Activated CD4-positive, CD25-positive, alpha-beta regulatory T cell treated with anti-CD3 and anti-CD28 coated beads, Interleukin-2, amount 50 U/mL, for 24 hours (primary cell): ENCODE measurements around the gene TSPYL1.
A peak's percentile ranks its signal among the peaks of the same experiment; 100 is the strongest.
"Not testable (repeated sequence)": the region's sequence is repeated elsewhere in the genome, so short reads cannot be mapped to it uniquely, and the experiment has no call there.

Experiments
- ATAC-seq, 2 donors: fragments of 150-1000 bp; cut with Tn5 transposase; one replicate each; pipeline ENCODE4 v1.10.0; 2021; ENCODE audit warnings: mild to moderate bottlenecking in 1 of 2, moderate library complexity in 1 of 2

TSPYL1 gene

DNA sequence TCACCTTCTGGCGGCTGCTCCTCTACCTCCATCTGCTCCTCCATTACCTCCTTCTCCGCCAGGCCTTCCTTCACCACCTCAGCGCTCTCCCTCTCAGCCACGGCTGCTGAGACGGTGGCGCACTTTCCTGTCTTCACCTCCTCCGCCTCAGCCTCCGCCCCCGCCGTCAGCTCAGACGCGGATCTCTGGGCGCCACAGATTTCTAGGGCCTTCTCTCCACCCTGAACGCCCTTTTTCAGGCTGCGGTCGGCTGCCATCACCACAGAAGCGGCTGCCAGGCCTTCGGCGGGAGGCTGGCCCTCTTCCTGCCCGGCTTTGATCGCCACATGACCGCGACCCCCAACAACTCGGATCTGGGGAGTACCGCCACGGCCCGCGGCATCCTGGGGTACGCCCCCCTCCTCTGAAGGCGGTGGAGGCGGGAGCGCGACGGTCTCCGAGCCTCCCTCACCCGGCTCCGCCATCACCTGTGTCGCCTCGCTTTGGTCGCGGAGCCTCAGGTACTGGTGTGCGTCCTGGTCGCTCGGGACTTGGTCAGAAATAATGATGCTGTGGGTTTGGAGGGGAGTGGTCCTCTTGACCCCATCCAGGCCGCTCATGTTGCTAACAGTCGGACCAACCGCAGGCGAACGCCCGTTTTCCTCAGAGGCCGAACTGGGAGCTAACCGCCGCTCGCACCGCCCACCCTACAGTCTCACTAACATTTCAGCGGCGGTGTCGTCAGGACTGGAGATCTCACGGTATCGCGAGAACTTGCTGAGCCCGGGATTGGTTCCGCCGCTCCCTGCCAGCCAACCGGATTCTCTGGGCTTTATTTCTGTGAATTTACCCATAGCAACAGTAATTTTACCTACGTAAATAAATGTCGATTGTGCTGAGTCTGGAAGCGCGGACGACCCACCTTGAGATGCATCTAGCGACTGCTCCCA is at the start of gene TSPYL1:
TSPYL1 (minus strand) TSS at position 699 of the 929 bp plus-strand sequence; CDS start at position 599, 100 bp downstream.
- ATAC-seq: peak; percentile 94 to 95

DNA sequence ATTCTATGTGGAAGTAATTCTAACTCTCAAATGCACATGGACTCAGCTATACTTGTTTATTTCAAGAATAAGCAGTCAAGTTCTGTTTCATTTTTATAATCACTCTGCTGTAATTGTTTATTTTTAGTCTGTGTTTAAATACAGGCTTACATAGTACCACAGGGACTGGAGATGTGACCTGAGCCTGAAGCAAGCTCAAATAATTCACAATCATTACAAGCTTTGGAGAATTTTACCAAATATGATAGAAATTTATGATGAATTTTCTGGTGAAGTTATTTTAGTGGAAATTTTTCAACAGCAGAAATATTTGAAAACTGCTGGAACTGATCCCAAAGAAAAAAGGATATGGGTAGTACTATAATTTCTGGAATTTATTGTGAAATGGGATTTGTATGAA is 49.4 kb upstream of the TSPYL1 start:
- no peak for ATAC-seq

DNA sequence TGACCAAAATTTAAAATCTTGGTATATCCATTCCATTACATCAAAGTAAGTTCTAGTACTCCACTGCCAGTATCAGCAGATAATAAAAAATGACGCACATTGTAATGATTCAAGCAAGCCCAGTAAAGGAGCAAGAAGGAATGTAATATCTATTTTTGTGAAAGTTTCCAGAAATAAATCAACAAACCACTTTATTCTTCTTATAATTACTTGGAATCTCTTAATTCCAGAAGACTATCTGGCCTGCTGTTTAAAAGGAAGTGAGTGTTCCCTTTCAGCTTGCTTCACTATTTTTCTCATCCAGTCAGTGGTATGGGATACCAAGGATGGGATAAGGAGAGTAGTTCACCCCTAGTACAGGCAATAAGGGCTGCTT is 48.8 kb upstream of the TSPYL1 start:
- ATAC-seq: no peak

DNA sequence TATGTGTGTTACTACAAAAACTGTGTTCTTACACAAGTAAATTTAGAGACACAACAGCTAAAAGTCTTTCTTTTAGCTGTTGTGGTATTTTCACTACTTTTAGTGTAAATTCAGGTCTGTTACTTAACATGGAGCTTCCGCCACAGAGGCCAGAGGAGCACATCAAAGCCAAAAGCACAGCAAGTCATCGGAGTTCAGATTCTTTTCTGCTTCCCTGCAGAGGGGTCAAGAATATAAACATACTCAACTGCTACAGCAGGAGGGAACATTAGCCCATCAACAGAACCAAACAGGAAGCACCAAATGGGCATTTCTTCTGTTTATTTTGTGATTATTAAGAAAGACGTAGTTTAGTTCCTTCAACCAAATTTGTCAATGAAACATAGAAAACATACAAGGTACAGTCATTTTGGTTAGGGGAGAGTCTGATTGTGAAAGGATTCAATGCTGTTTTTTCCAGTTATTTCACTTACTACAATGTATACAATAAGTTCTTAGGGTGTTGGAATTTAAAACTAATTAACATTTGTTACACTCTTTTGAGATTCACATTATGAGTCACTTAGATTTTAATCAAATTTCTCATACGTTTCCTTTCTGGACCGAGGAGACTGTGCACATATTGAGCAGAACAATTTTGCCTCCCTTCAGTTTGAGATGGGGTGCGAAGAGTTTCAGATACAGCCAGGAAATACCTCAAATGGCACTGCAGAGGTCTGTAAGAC is 48.2 kb upstream of the TSPYL1 start:
- no peak for ATAC-seq

DNA sequence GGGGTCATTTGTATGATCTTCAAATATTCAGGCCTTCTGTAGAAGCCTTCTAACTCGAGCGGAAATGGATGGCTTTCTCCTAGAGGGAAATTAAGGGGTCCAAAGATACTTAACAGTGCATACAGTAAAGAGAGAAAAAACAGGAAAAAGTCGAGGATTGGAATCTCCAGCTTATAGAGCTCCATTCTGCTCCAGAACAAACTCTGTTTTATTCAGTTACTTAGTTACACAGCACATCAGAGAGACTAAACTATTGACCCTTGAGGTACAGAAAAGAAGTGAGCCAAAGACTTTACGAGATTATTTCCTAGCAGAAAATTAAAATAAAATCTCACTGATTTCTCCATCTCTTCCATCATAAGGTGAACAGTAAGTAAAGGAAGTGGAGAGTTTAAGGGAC is 47.3 kb upstream of the TSPYL1 start:
- ATAC-seq: no peak

DNA sequence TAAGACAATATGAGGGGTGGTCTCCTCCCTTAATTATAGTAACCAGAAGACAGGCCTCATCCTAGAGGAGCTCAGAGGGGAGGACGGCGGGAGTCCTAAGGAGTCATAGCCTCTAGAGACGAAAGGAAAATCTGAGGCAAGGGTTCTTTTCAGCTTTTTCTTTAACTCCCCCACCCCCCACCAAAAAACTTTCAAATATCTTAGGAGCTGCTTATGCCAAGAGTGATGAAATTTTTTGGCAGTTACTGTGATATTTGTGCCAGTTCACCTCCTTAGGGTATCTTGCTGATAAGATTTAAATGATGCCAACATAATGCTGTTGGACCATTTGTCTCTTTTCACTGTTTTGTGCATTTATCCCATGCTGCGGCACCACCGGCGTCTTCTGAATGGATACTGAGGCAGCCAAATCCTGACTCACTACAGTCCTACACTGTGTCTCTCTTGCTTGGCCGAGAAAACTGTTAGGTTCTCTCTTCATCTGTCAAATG is 46.5 kb upstream of the TSPYL1 start:
- no peak for ATAC-seq

DNA sequence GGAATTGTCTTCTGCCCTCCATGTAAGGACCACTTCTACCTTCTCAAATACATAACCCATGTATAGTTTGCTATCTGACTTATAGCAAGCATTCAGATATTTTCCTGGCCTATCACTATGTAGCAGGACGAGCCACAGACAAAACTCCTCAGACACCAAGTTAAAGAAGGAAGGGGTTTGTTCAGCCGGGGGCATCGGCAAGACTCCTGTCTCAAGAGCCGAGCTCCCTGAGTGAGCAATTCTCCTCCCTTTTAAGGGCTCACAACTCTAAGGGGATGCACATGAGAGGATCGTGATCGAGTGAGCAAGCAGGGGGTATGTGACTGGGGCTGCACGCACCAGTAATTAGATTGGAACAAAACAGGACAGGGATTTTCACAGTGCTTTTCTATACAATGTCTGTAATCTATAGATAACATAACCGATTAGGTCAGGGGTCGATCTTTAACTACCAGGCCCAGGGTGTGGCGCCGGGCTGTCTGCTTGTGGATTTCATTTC is 46.0 kb upstream of the TSPYL1 start:
- not testable (repeated sequence) for ATAC-seq

DNA sequence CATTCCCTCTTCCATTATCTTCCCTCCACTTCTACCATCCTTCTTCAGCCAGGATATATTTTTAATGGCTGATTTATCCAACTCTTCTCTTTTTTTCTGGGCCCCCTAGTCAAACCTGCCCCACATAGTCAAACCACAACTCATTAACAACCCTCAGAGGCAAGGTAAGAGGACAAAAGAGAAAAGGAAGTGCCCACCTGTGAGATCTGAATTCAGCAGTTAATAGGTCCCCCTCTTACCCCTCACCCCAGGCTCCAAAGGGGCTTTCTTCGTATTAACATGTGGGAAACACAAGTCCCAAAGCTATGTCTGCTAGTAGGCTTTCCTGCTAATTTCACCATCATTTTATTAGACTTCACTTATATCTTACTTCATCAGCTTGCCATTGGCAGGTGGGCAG is 44.1 kb upstream of the TSPYL1 start:
- ATAC-seq: no peak

DNA sequence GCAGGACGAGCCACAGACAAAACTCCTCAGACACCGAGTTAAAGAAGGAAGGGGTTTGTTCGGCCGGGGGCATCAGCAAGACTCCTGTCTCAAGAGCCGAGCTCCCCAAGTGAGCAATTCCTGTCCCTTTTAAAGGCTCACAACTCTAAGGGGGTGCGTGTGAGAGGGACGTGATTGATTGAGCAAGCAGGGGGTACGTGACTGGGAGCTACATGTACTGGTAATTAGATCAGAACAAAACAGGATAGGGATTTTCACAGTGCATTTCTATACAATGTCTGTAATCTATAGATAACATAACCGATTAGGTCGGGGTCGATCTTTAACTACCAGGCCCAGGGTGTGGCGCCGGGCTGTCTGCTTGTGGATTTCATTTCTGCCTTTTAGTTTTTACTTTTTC is 42.2 kb upstream of the TSPYL1 start:
- not testable (repeated sequence) for ATAC-seq

DNA sequence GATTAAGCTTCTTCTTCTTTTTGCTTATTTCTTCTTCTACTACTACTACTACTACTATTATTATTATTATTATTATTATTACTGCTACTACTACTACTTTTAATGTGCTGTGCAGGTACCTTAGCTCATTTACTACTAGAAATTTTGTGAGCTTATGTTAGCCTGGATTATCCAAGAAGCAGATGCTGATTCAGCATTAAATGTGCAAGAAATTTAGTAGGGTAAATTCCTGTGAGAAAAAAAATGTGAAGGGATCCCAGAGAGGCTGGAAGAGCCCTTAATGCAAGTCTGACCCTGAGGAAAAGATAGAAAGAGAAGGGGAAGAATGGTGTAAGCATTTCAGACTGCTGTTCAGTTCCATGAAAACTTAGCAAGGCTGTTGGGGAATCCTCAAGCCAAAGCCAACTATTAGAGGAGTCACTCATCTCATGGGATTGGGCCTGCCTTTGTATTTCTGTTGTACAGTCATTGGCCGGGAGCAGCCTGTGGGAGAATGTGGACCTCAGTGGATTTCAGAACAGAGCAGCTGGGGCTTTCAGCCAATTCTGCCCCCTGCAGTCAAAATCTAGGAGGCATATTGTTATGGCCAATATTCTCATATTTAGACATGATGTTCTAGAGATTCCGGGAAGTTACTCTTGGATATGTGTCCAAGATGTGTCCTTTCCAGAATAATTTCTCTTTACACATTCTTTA is 37.2 kb upstream of the TSPYL1 start:
- no peak for ATAC-seq

DNA sequence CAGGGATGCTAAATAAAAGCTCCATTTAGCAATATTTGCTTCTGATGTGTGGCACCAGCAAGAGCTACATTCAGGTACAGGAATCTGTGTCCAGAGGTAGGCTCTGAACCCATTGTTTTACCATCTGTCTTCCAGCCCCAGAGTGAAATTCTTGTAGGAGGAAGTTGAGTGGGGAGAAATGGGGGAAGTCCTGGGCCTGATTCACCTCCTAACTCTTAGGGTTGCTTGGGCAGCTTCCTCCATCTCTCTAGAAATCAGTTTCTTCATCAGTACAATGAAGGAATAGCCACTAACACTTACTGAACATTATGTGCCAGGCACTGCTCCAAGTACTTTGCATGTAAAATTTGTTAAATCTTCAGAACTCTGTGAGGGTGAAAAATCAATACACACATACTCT is 35.1 kb upstream of the TSPYL1 start:
- ATAC-seq: no peak

DNA sequence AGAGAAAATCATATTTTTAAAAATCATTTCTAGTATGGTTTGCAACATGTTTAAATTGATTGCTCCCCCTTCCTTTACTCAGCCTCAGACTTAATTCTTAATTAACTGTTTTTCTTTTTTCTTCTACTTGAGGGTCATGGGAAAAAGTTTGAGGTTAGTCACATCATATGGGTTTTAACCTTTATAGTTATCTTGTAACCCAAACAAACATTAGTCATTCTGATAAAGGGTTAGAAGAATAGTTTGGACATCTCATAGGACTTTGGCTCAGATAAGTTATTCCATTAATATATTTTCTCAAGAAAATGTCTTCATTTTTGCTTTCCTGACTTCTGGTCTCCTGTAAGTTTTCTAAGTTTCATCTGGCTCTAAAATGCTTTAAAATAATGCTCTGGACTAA is 34.5 kb upstream of the TSPYL1 start:
- no peak for ATAC-seq

DNA sequence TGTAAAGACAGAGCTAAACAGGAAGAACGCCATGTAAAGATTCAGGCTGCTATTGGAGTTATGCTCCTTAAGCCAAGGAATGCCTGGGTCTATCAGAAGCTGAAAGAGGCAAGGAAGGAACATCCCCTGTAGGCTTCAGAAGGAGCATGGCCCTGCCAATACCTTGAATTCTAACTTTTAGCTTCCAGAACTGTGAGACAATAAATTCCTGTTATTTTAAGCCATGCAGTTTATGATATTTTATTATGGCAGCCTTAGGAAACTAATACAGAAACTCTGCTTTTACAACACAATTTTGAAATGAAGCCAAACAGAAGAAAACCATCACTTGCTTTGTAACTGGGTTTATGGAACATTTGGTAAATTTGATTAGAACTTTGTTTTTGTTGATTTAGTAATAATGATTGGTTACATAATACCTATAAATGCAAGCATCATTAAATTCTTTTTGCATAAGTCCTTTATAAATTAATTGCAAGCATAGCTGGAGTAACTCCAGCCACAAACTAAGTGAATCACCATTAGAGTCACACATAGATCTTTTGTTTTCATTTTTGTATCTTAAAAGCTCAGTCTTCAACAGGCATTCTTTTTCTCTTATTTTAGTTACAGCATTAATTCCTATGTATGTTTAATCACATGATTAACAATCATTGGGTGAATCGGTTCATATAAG is 33.5 kb upstream of the TSPYL1 start:
- no peak for ATAC-seq

DNA sequence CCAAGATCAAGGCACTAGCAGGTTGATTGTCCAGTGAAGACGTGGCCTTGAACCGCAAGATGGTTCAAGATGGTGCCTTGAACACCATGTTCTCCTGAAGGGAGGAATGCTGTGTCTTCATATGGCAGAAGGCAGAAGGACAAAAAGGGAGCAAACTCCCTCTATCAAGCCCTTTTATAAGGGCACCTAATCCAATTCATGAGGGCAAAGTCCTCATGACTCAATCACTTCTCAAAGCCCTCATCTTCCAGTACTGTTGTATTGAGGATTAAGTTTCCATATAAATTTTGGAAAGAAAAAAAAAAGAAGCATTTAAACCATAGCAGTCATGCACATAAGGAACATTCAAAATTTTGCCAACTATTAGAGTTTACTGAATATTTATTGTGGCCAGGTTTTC is 29.9 kb upstream of the TSPYL1 start:
- ATAC-seq: no peak

DNA sequence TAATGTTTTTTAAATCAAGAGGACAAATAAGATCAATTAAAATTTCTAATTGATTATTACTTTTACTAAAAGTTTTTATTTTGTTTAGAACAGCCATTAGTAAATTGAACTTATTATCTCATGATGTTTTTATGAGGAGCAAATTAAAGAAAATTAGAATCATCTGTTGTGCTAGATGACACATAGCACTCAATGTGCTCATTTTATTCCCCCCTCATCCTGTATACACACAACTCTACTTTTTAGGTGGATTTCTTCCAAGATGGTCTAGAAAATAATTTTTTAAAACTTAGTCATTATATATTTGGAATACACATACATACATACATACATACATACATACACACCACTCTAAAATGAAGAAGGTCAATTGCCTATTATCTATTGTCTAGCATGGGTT is 29.3 kb upstream of the TSPYL1 start:
- ATAC-seq: no peak

DNA sequence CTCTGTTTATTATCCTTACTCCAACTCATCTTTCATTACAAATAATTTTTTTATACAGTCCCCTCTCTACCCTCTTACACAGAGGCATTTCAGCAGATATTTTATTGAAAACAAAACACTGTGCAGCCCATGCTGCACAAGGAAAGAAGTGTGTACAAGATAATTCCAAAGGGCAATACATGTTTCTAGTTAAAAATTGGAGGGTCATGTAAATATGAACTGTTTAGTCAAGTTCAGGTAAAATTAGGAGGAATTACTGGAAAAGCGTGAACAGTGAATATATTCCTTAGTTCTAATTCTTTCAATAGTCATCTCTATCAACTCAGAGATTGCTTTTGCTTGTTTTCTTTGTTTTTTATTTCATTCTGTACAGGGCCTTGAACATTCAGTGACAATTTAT is 27.9 kb upstream of the TSPYL1 start:
- ATAC-seq: no peak

DNA sequence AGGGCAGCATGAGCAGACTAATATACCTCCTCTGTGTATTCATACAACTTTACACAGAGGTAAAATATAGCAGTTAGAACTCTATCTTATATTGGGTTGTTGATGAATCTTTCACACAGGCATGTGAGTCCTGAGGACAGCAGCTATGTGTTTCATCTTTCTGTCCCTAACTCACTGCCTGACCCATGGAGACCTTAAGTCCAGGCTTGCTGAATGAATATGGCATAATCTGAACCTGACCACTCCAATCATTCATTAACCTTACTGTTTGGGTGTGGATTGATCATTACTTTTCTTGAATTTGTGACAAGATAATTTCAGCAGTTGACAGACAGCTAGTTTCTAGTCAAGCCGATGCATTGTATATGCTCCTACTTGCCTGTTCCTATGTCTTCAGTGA is 27.3 kb upstream of the TSPYL1 start:
- no peak for ATAC-seq

DNA sequence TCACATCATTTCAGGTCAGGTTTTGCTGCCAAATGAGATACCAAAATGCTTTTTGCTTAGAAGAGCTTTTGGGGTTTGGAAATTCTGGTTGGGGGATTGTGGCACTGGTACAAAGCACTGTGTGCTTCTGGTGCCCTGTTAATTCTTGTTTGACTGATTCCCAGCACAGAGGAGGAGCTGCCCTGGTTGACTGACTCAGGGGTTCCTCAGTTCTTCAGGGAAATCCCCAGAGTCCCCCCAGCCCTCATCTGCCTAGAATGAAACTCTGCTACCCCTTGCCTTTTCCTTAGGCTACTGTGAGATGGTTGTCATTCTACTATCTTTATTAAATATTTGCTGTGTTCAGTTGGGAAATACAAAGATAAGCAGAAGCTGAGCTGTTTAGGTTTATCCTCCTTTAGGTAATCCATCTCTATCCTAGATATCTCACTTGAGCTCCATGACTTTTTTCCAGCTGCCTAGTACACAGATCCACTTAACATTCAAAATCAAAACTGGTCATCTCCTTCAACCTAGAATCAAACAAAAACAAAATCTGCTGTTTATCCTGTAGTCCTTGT is 24.9 kb upstream of the TSPYL1 start:
- no peak for ATAC-seq

DNA sequence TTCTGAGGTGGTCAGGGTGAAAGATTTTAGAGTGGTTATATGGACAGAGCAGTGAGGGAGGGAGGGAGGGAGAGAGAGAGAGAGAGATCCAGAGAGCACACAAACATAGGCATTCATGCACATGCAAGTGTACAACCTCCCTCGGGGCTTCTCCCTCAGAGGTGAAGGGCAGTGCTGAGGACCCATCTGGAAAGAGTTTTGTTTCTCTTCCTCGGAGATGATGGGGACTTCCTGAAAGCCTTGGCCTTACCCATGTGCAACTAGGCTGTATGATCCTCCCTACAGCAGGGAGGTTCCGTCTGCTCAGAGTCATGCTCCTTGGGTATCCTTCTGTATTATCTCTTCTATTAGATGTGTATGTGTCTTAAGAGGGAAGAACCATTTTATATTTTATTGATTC is 21.4 kb upstream of the TSPYL1 start:
- no peak for ATAC-seq

DNA sequence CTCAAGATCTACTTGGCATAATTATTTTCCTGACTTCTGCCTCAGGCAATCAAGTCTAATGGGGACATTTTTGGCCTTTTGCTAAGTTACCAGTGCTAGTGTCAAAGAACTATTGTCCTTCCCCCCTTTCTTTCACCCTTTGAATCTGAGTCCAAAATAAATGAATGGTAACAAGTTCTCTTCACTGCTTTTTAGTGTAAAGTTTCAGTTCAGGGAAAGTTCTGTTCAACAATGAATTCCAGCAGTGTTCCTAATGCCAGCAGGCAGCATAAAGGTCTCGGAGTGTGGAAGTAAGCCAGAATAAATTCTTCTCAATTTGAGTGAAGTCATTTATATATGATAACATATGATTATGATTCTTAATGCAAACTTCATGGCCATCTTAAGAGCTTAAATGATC is 20.8 kb upstream of the TSPYL1 start:
- no peak for ATAC-seq

DNA sequence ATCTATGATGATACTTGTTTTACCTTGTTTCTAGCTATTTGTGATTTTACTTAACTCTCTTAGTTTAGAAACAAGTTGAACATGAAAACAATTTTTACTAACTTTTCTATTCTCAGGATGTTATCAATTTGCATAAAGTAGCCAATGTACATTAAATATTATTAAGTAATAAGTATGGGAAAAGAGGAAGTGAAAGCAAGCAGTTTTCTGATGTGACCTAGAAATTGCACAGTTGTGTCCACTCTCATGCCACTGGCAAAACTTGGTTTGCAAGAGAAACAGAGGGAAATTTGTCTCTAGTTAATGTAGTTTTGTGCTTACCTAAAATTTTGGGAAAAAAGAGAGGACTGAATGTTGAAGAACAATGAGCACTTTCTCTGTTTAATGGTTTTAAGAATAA is 19.2 kb upstream of the TSPYL1 start:
- ATAC-seq: no peak

DNA sequence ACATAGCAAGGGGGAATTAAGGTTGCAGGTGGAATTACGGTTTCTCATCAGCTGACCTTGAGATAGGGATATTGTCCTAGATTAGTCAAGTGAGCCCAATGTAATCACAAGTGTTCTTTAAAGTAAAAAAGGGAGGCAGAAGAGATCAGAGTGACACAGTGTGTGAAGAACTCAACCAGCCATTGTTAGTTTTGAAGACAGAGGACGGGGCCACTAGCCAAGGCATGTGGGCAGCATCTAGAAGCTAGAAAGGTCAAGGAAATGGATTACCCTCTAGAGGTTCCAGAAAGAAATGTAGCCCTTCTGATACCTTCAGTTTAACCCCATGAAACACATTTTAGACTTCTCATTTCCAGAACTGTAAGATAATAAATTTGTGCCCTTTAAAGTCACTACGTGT is 18.5 kb upstream of the TSPYL1 start:
- no peak for ATAC-seq
